Gastroesophageal sphincter (tissue), 3 donors: ENCODE results near the gene RBP3.

Experiments
- POLR2A ChIP-seq, 2 donors: fragments of 450-650 bp; IDR thresholded peaks; one replicate each; pipeline ENCODE4 v1.6.1; 2017; ENCODE audit warnings: antibody characterized with exemption in 2 of 2, mild to moderate bottlenecking in 2 of 2, moderate library complexity in 1 of 2
- POLR2AphosphoS5 ChIP-seq: sonication (generic); formaldehyde crosslinking; IDR thresholded peaks from one replicate; pipeline ENCODE4 v1.6.1; 2017; ENCODE audit warnings: antibody characterized with exemption
- TF ChIP-seq, protein P1 (sequence below), 4 experiments: fragments of 200-600 bp in 2 of 4; fragments of 450-650 bp in 2 of 4; sonication (generic) in 1 of 4; IDR thresholded peaks; one replicate each; pipeline ENCODE4 v1.5.1; 2017 to 2019; ENCODE audit warnings: antibody characterized with exemption in 4 of 4, mild to moderate bottlenecking in 2 of 4, moderate library complexity in 2 of 4

- TF ChIP-seq POLR2AphosphoS5 (no peak), POLR2A (IDR thresholded peaks at IDR 0.05) (no peak)
- TF ChIP-seq, protein P1, sequence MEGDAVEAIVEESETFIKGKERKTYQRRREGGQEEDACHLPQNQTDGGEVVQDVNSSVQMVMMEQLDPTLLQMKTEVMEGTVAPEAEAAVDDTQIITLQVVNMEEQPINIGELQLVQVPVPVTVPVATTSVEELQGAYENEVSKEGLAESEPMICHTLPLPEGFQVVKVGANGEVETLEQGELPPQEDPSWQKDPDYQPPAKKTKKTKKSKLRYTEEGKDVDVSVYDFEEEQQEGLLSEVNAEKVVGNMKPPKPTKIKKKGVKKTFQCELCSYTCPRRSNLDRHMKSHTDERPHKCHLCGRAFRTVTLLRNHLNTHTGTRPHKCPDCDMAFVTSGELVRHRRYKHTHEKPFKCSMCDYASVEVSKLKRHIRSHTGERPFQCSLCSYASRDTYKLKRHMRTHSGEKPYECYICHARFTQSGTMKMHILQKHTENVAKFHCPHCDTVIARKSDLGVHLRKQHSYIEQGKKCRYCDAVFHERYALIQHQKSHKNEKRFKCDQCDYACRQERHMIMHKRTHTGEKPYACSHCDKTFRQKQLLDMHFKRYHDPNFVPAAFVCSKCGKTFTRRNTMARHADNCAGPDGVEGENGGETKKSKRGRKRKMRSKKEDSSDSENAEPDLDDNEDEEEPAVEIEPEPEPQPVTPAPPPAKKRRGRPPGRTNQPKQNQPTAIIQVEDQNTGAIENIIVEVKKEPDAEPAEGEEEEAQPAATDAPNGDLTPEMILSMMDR (IDR thresholded peaks at IDR 0.05) = no peak
Measured at GRCh38 chr10:47331954-47332353, 16.2 kb upstream of the RBP3 start.
